Right lobe of liver (tissue), 4 donors: ENCODE results near the gene HOXB8.

Experiments used
- POLR2A ChIP-seq: fragments of 450-650 bp; IDR thresholded peaks from one replicate; pipeline ENCODE4 v1.6.1; 2017; ENCODE audit warnings: antibody characterized with exemption, mild to moderate bottlenecking
- TF ChIP-seq, protein P1 (sequence below), 4 donors: fragments of 200-600 bp in 3 of 4; fragments of 450-650 bp in 1 of 4; IDR thresholded peaks; one replicate each; pipeline versions ENCODE4 v1.5.1 to v1.8.0; 2016 to 2022; ENCODE audit warnings: antibody characterized with exemption in 4 of 4, mild to moderate bottlenecking in 2 of 4
- donor health status: DM: no; HTN: no; CAD: no.
- donor health status: DM: no; HTN: no; CAD: no.
- donor health status: DM: no; HTN: yes; CAD: no.

DNA sequence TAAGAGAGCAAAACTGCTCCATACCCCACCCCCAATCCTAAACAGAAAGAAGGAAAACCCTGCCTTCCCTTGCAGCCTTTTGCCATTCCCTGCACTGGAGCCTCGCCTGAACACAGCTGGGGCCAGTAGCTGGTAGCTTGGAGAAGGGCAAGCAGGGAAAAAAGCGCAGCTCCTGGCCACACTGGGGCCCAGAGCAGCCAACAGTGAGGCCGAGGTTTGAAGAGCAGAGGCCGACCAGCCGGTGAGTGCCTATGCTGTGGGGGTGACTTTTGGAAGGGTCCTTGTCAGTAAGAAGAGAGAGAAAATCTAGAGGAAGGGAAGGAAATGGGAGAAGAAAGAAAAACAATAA is 14.3 kb upstream of the HOXB8 start:
- TF ChIP-seq, protein P1, sequence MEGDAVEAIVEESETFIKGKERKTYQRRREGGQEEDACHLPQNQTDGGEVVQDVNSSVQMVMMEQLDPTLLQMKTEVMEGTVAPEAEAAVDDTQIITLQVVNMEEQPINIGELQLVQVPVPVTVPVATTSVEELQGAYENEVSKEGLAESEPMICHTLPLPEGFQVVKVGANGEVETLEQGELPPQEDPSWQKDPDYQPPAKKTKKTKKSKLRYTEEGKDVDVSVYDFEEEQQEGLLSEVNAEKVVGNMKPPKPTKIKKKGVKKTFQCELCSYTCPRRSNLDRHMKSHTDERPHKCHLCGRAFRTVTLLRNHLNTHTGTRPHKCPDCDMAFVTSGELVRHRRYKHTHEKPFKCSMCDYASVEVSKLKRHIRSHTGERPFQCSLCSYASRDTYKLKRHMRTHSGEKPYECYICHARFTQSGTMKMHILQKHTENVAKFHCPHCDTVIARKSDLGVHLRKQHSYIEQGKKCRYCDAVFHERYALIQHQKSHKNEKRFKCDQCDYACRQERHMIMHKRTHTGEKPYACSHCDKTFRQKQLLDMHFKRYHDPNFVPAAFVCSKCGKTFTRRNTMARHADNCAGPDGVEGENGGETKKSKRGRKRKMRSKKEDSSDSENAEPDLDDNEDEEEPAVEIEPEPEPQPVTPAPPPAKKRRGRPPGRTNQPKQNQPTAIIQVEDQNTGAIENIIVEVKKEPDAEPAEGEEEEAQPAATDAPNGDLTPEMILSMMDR (IDR thresholded peaks at IDR 0.05) = no peak
- no peak for TF ChIP-seq POLR2A
